HEK293 (cell line): ENCODE measurements around the gene DUSP2.

Experiments
- CTCF ChIA-PET: fragments of 350-600 bp; formaldehyde crosslinking; extraction: SDS; loops from one replicate; lab custom pipeline; 2021; ENCODE audit warnings: antibody characterized with exemption; lab: Yijun Ruan, JAX
- POLR2A ChIA-PET: fragments of 300-600 bp; formaldehyde crosslinking; extraction: SDS; loops from one replicate; lab custom pipeline; 2020; ENCODE audit warnings: antibody characterized with exemption, inconsistent platforms; lab: Yijun Ruan, JAX
- H3K27ac ChIP-seq: fragments of 200-500 bp; sonication (Bioruptor generic); 2 replicates; pipeline ENCODE4 v1.5.1; 2014; ENCODE audit warnings: low read depth, low read length, control low read depth, inconsistent platforms; ENCODE audit errors: extremely low read depth
- H3K36me3 ChIP-seq, 2 experiments: fragments of 200-500 bp in 1 of 2; sonication (Bioruptor generic) in 1 of 2; 1 replicate in 1 of 2; 2 replicates in 1 of 2; pipeline ENCODE4 v1.5.1; 2014 to 2017; ENCODE audit warnings: inconsistent platforms in 2 of 2, low read length in 2 of 2; ENCODE audit not compliant: control insufficient read depth in 2 of 2, insufficient read depth in 1 of 2
- H3K4me1 ChIP-seq: fragments of 200-500 bp; sonication (Bioruptor generic); 2 replicates; pipeline ENCODE4 v1.5.1; 2014; ENCODE audit warnings: mild to moderate bottlenecking, low read length, inconsistent platforms; ENCODE audit not compliant: control insufficient read depth, insufficient read depth
- H3K4me3 ChIP-seq: 2 replicates; pipeline ENCODE4 v1.5.1; 2011; ENCODE audit warnings: low read depth, mild to moderate bottlenecking, control low read depth, low read length, moderate library complexity
- H3K9me3 ChIP-seq: fragments of 200-500 bp; sonication (Bioruptor generic); 2 replicates; pipeline ENCODE4 v1.5.1; 2014; ENCODE audit warnings: low read depth, low read length, inconsistent platforms; ENCODE audit not compliant: control insufficient read depth, insufficient read depth
- BCL6B ChIP-seq: fragments of 450-650 bp; formaldehyde crosslinking; IDR thresholded peaks from 2 replicates; pipeline ENCODE4 v1.5.1; 2017; ENCODE audit warnings: missing biosample characterization, missing genetic modification characterization
- FEZF1 ChIP-seq: fragments of 450-650 bp; formaldehyde crosslinking; IDR thresholded peaks from 2 replicates; pipeline ENCODE4 v1.5.1; 2016; ENCODE audit warnings: missing biosample characterization, missing genetic modification characterization
- GLI4 ChIP-seq: fragments of 450-650 bp; formaldehyde crosslinking; IDR thresholded peaks from 2 replicates; pipeline ENCODE4 v1.5.1; 2016; ENCODE audit warnings: missing biosample characterization, missing genetic modification characterization
- KLF16 ChIP-seq: fragments of 450-650 bp; formaldehyde crosslinking; IDR thresholded peaks from 2 replicates; pipeline ENCODE4 v1.5.1; 2017; ENCODE audit warnings: missing biosample characterization, missing genetic modification characterization
- MEIS1 ChIP-seq: sonication (generic); formaldehyde crosslinking; IDR thresholded peaks from 2 replicates; pipeline ENCODE4 v1.8.1; 2022; ENCODE audit warnings: missing genetic modification reagents, mild to moderate bottlenecking, borderline replicate concordance
- MYNN ChIP-seq: fragments of 450-650 bp; formaldehyde crosslinking; IDR thresholded peaks from 2 replicates; pipeline ENCODE4 v1.5.1; 2016; ENCODE audit warnings: missing biosample characterization, missing genetic modification characterization, borderline replicate concordance
- MZF1 ChIP-seq: fragments of 450-650 bp; formaldehyde crosslinking; IDR thresholded peaks from 2 replicates; pipeline ENCODE4 v1.5.1; 2017; ENCODE audit warnings: missing biosample characterization, missing genetic modification characterization, borderline replicate concordance
- RBAK ChIP-seq: fragments of 450-650 bp; formaldehyde crosslinking; IDR thresholded peaks from 2 replicates; pipeline ENCODE4 v1.5.1; 2016; ENCODE audit warnings: missing biosample characterization, missing genetic modification characterization
- REST ChIP-seq: fragments of 450-650 bp; formaldehyde crosslinking; IDR thresholded peaks from 2 replicates; pipeline ENCODE4 v1.5.1; 2016; ENCODE audit warnings: missing biosample characterization, missing genetic modification characterization
- SP2 ChIP-seq: fragments of 450-650 bp; formaldehyde crosslinking; IDR thresholded peaks from 2 replicates; pipeline ENCODE4 v1.5.1; 2016; ENCODE audit warnings: missing biosample characterization, missing genetic modification characterization
- SP3 ChIP-seq: fragments of 450-650 bp; formaldehyde crosslinking; IDR thresholded peaks from 2 replicates; pipeline ENCODE4 v1.5.1; 2016; ENCODE audit warnings: missing biosample characterization, missing genetic modification characterization
- ZBTB7A ChIP-seq: fragments of 450-650 bp; formaldehyde crosslinking; IDR thresholded peaks from 2 replicates; pipeline ENCODE4 v1.5.1; 2016; ENCODE audit warnings: low read depth, missing biosample characterization, missing genetic modification characterization
- ZBTB8A ChIP-seq: fragments of 450-650 bp; formaldehyde crosslinking; IDR thresholded peaks from 2 replicates; pipeline ENCODE4 v1.5.1; 2016; ENCODE audit warnings: missing biosample characterization, missing genetic modification characterization
- ZFHX2 ChIP-seq: fragments of 450-650 bp; formaldehyde crosslinking; conservative IDR thresholded peaks from 2 replicates; pipeline ENCODE4 v1.5.1; 2016; ENCODE audit warnings: missing biosample characterization, missing genetic modification characterization
- ZNF174 ChIP-seq: fragments of 450-650 bp; formaldehyde crosslinking; IDR thresholded peaks from 2 replicates; pipeline ENCODE4 v1.5.0; 2017; ENCODE audit warnings: missing biosample characterization, mild to moderate bottlenecking, missing genetic modification characterization
- ZNF266 ChIP-seq: fragments of 450-650 bp; formaldehyde crosslinking; IDR thresholded peaks from 2 replicates; pipeline ENCODE4 v1.5.1; 2016; ENCODE audit warnings: missing biosample characterization, missing genetic modification characterization, low read depth
- ZNF335 ChIP-seq: fragments of 450-650 bp; formaldehyde crosslinking; conservative IDR thresholded peaks from 2 replicates; pipeline ENCODE4 v1.5.1; 2016; ENCODE audit warnings: missing biosample characterization, missing genetic modification characterization
- ZNF423 ChIP-seq: fragments of 450-650 bp; formaldehyde crosslinking; IDR thresholded peaks from 2 replicates; pipeline ENCODE4 v1.5.1; 2016; ENCODE audit warnings: missing biosample characterization, missing genetic modification characterization
- ZNF518A ChIP-seq: fragments of 450-650 bp; formaldehyde crosslinking; conservative IDR thresholded peaks from 2 replicates; pipeline ENCODE4 v1.5.1; 2016; ENCODE audit warnings: low read depth, missing biosample characterization, missing genetic modification characterization
- ZNF558 ChIP-seq: fragments of 450-650 bp; formaldehyde crosslinking; IDR thresholded peaks from 2 replicates; pipeline ENCODE4 v1.5.1; 2016; ENCODE audit warnings: missing biosample characterization, missing genetic modification characterization
- ZNF658 ChIP-seq: fragments of 450-650 bp; formaldehyde crosslinking; IDR thresholded peaks from 2 replicates; pipeline ENCODE4; 2016; ENCODE audit warnings: missing biosample characterization, missing genetic modification characterization
- ZNF670 ChIP-seq: fragments of 450-650 bp; formaldehyde crosslinking; IDR thresholded peaks from 2 replicates; pipeline ENCODE4 v1.5.1; 2016; ENCODE audit warnings: missing biosample characterization, missing genetic modification characterization, low read depth
- ZNF785 ChIP-seq: fragments of 450-650 bp; formaldehyde crosslinking; IDR thresholded peaks from 2 replicates; pipeline ENCODE4 v1.5.1; 2016; ENCODE audit warnings: missing biosample characterization, missing genetic modification characterization
- ZNF792 ChIP-seq: fragments of 450-650 bp; formaldehyde crosslinking; IDR thresholded peaks from 2 replicates; pipeline ENCODE4 v1.5.1; 2016; ENCODE audit warnings: missing biosample characterization, missing genetic modification characterization
- ZSCAN30 ChIP-seq: fragments of 450-650 bp; IDR thresholded peaks from 2 replicates; pipeline ENCODE4 v1.5.1; 2018; ENCODE audit warnings: missing biosample characterization, mild to moderate bottlenecking, missing genetic modification characterization, moderate library complexity

DUSP2 gene

GRCh38 chr2:96098900-96099590 is 46.2 kb downstream of the DUSP2 start:
- ChIA-PET CTCF (interaction anchor here (1.0 kb wide), 1 partner anchor 11 kb away, joined by 3 read pairs; no protein-coding TSS in a partner anchor), POLR2A (no interaction called here)
- H3K4me1 ChIP-seq = no peaks in the 10 kb centered on the region
- H3K27ac ChIP-seq = no peak overlapping the region
- no peaks in the 10 kb centered on the region for H3K36me3 ChIP-seq
- no peak for TF ChIP-seq MZF1 (tag by site-specific recombination)
- no peak for TF ChIP-seq SP2
- TF ChIP-seq ZNF174 (tag by site-specific recombination) = no peak
- TF ChIP-seq ZFHX2 (tag by site-specific recombination) = no peak
- no peak for TF ChIP-seq MYNN (tag by site-specific recombination)
- TF ChIP-seq FEZF1 (tag by site-specific recombination) = no peak
- TF ChIP-seq ZNF423 = no peak
- TF ChIP-seq ZNF785 (tag by site-specific recombination) = no peak
- no peak for TF ChIP-seq ZNF335 (tag by site-specific recombination)
- TF ChIP-seq KLF16 (tag by site-specific recombination) = no peak
- TF ChIP-seq RBAK (tag by site-specific recombination) = no peak
- no peak for TF ChIP-seq REST (tag by site-specific recombination)
- no peak for TF ChIP-seq MEIS1 (CRISPR knock-in tag)
- no peak for TF ChIP-seq ZBTB7A
- no peak for TF ChIP-seq ZNF670 (tag by site-specific recombination)
- TF ChIP-seq ZNF792 (tag by site-specific recombination) = no peak
- TF ChIP-seq BCL6B (tag by site-specific recombination) = no peak
- H3K4me3 ChIP-seq = no peak overlapping the region
- H3K9me3 ChIP-seq = no peaks in the 10 kb centered on the region

- H3K4me1 ChIP-seq = no peaks in the 10 kb centered on the region
- H3K4me3 ChIP-seq = no peak overlapping the region
- no peak overlapping the region for H3K27ac ChIP-seq
- ChIA-PET CTCF (interaction anchor here (1.0 to 1.4 kb wide), 2 partner anchors 10 to 19 kb away, joined by 3 to 4 read pairs; no protein-coding TSS in a partner anchor), POLR2A (no interaction called here)
- no peaks in the 10 kb centered on the region for H3K9me3 ChIP-seq
- H3K36me3 ChIP-seq = no peaks in the 10 kb centered on the region
- TF ChIP-seq GLI4 (tag by site-specific recombination) (no peak), SP3 (tag by site-specific recombination) (no peak), ZNF266 (tag by site-specific recombination) (no peak), ZBTB8A (tag by site-specific recombination) (no peak), ZNF558 (tag by site-specific recombination) (no peak), ZSCAN30 (tag by site-specific recombination) (no peak), ZNF518A (tag by site-specific recombination) (no peak), ZNF658 (tag by site-specific recombination) (no peak)
Measured at GRCh38 chr2:96097951-96098823, 47.1 kb downstream of the DUSP2 start.
